Mucosa of descending colon (tissue), 3 donors: ENCODE results near the gene BCAT1. TPM values are rescaled to one million over a fixed set of nuclear protein-coding genes. Genes with fewer than 3 reads are reported as not detected.
"Not testable (repeated sequence)": the region's sequence is repeated elsewhere in the genome, so short reads cannot be mapped to it uniquely, and the experiment has no call there.

ENCODE experiments used
- ATAC-seq: fragments of 200-7000 bp; cut with Tn5 transposase; one replicate; pipeline ENCODE4 v1.9.1; 2020; ENCODE audit warnings: mild to moderate bottlenecking, moderate library complexity
- DNase-seq, 3 donors: peaks; one replicate each; pipeline ENCODE4 v3.0.0-alpha.2; 2020
- H3K36me3 ChIP-seq: fragments of 200-600 bp; one replicate; pipeline ENCODE4 v1.8.0; 2021; ENCODE audit warnings: low read depth, mild to moderate bottlenecking
- H3K4me1 ChIP-seq: fragments of 200-600 bp; one replicate; pipeline ENCODE4 v1.8.0; 2021; ENCODE audit warnings: low read depth, mild to moderate bottlenecking
- H3K4me3 ChIP-seq: fragments of 200-600 bp; one replicate; pipeline ENCODE4 v1.8.0; 2021; ENCODE audit warnings: mild to moderate bottlenecking
- H3K9me3 ChIP-seq: fragments of 200-600 bp; one replicate; pipeline ENCODE4 v1.8.0; 2021; ENCODE audit warnings: mild to moderate bottlenecking
- CTCF ChIP-seq: fragments of 200-600 bp; IDR thresholded peaks from one replicate; pipeline ENCODE4 v1.8.0; 2022; ENCODE audit warnings: antibody characterized with exemption, mild to moderate bottlenecking
- intact Hi-C, 2 donors: fragments of 100-400 bp; cut with DNase I in 1 of 2; cut with micrococcal nuclease in 1 of 2; formaldehyde crosslinking; loops; one replicate each; pipeline versions ENCODE4 v1.11.0 to v1.11.1; 2022; cut with DNase I, micrococcal nuclease
- total RNA-seq, 3 donors: library from RNA; stranded (reverse); fragmentation: NEBNext Ultra II Directional in 2 of 3; extraction: Animal tissue kit (Norgen Biotek cat#: 25700) in 2 of 3; gene quantifications; one replicate each; pipeline versions ENCODE4 v1.2.1 to v1.2.4, GENCODE V29; 2021 to 2023
- donor health status: DM: no; HTN: no; CAD: no; lungs with moderate emphysema.
- donor health status: DM: no; HTN: no; CAD: no.
- donor health status: DM: no; HTN: yes; CAD: no.

Gene BCAT1
- total RNA-seq, 3 donors from 2014 or later: 5.3 to 19.7 (median 11.1) TPM

DNA sequence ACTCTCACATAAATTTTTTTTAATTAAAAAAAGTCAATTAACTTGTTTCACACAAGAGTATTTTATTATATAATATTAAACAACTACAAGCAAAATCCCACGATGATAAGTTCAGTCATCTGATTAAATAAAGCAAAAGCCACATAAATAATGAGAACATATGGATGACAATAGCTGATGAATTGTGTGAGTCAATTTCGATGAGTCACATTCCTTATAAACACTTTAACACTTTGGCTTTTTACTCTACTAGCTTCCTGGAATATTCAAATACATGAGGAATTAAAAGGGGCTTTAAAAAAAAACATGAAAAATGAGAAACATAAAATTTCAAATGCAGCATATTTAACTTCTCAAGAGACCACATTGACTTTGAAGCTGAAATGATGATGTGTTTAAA lies 95.3 kb downstream of the BCAT1 start:
- Histone ChIP-seq H3K9me3 (no peaks in the 10 kb centered on the region), H3K4me1 (no peaks in the 10 kb centered on the region), H3K36me3 (no peaks in the 10 kb centered on the region), H3K4me3 (no peak overlapping the region)
- no peak for TF ChIP-seq CTCF
- no peak for ATAC-seq
- intact Hi-C loops: no loop called here
- no peak for DNase-seq

- no peak for DNase-seq
- Histone ChIP-seq H3K4me1 (no peaks in the 10 kb centered on the region), H3K9me3 (no peaks in the 10 kb centered on the region), H3K36me3 (no peaks in the 10 kb centered on the region), H3K4me3 (no peak overlapping the region)
- intact Hi-C loops: no loop called here
- ATAC-seq: no peak
- TF ChIP-seq CTCF: no peak
These were observed 95.8 kb downstream of the BCAT1 start for GRCh38 chr12:24853094-24853493.

DNA sequence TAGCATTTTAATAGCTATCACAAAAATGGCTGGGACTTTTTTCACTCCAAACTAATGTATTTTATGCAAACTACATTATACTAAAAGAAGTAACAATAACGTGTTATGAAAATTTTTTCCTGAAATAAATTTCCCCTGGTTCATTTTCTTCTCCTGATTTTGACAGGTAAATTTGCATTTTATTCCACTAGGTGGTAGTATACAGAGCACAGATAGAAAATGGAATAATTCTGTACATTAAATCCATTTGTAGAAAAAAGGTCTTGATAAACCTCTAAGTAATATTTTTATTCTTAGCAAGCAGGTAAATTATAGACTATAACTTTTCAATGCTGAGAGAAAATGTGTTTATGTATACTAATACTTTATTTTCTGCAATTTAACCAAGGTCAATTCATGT lies 96.5 kb downstream of the BCAT1 start:
- TF ChIP-seq CTCF: no peak
- no peak for DNase-seq
- intact Hi-C loops: no loop called here
- no peak for ATAC-seq
- H3K4me3 ChIP-seq: no peak overlapping the region
- no peaks in the 10 kb centered on the region for H3K4me1 ChIP-seq
- no peaks in the 10 kb centered on the region for H3K36me3 ChIP-seq
- no peaks in the 10 kb centered on the region for H3K9me3 ChIP-seq

DNA sequence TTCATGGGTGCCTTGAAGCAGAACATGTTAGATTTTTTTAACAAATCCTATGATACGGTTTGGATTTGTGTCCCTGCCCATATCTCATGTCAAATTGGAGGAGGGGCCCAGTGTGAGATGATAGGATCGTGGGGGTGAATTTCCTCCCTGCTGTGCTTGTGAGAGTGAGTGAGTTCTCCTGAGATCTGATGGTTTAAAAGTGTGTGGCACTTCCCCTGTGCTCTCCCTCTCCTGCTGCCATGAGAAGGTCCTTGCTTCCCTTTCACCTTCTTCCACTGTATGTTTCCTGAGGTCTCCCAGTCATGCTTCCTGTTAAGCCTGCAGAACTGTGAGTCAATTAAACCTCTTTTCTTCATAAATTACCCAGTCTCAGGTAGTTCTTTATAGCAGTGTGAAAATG lies 97.0 kb downstream of the BCAT1 start:
- H3K36me3 ChIP-seq, ATAC-seq, H3K4me1 ChIP-seq, intact Hi-C loops, DNase-seq, H3K9me3 ChIP-seq, H3K4me3 ChIP-seq: not testable (repeated sequence)

GRCh38 chr12:24851341-24851740 lies 97.6 kb downstream of the BCAT1 start:
- Histone ChIP-seq H3K4me1 (no peaks in the 10 kb centered on the region), H3K9me3 (no peaks in the 10 kb centered on the region), H3K36me3 (no peaks in the 10 kb centered on the region), H3K4me3 (no peak overlapping the region)
- intact Hi-C loops: no loop called here
- DNase-seq: no peak
- no peak for ATAC-seq
- no peak for TF ChIP-seq CTCF

DNA sequence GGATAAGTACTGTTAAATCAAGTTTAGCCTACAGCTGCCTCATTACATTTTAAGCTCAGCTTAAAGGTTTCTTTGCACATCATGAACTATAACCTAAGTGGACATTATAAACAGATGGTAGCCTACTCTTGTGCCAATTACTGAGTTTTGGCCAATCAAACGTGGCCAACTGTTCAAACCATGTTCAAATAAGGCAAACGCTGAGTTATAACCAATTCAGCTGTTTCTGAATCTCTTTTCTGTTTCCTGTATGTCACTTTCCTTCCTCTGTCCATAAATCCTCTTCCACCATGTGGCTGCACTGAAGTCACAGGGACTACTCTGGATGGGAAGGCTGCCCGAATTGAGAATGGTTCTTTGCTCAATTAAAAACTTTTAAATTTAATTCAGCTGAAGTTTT lies 98.4 kb downstream of the BCAT1 start:
- DNase-seq (no peak), ATAC-seq (no peak)
- Histone ChIP-seq H3K4me1 (no peaks in the 10 kb centered on the region), H3K9me3 (no peaks in the 10 kb centered on the region), H3K36me3 (no peaks in the 10 kb centered on the region), H3K4me3 (no peak overlapping the region)
- TF ChIP-seq CTCF: no peak
- intact Hi-C loops: no loop called here
